Umbilical cord (tissue), 2 donors: Measurements from ENCODE around the gene SDC1. TPM values are rescaled to one million over a fixed set of nuclear protein-coding genes. Genes with fewer than 3 reads are reported as not detected.
A peak's percentile ranks its signal among the peaks of the same experiment; 100 is the strongest.

Source experiments
- DNase-seq: peaks from one replicate; pipeline ENCODE4 v3.0.0-alpha.2; 2015; ENCODE audit warnings: low spot score
- total RNA-seq: library from RNA; depleted of rRNA; stranded (reverse); fragments of >200 nt; gene quantifications from one replicate; pipeline ENCODE4 v1.2.3, GENCODE V29; 2014; ENCODE audit warnings: low replicate concordance; ENCODE audit not compliant: insufficient read depth

Gene SDC1
- total RNA-seq, 1 donor from 2014 or later, result 55.4 TPM

GRCh38 chr2:20227894-20228505, 3.1 kb upstream of the SDC1 start:
- DNase-seq, result no peak

- no peak for DNase-seq
Measured at GRCh38 chr2:20226152-20226545, 1.2 kb upstream of the SDC1 start.

- peak; percentile 87 for DNase-seq
Measured at GRCh38 chr2:20225294-20226151, 593 bp upstream of the SDC1 start.

GRCh38 chr2:20224164-20224715, 690 bp downstream of the SDC1 start:
- peak; percentile 40 for DNase-seq

- peak; percentile 68 for DNase-seq
Measured at GRCh38 chr2:20223407-20224163, 1.3 kb downstream of the SDC1 start.

GRCh38 chr2:20222769-20223406, 2.0 kb downstream of the SDC1 start:
- no peak for DNase-seq

GRCh38 chr2:20222014-20222768, 2.7 kb downstream of the SDC1 start:
- DNase-seq, result peak; percentile 57

GRCh38 chr2:20221555-20221973, 3.4 kb downstream of the SDC1 start:
- DNase-seq, result peak; percentile 57

- no peak for DNase-seq
Measured at GRCh38 chr2:20220806-20221554, 4.0 kb downstream of the SDC1 start.

GRCh38 chr2:20219763-20220380, 5.1 kb downstream of the SDC1 start:
- DNase-seq, result no peak

- DNase-seq, result no peak
Measured at GRCh38 chr2:20218331-20219320, 6.3 kb downstream of the SDC1 start.

GRCh38 chr2:20217041-20217970, 7.6 kb downstream of the SDC1 start:
- DNase-seq, result no peak

GRCh38 chr2:20216130-20217025, 8.6 kb downstream of the SDC1 start:
- DNase-seq, result no peak

GRCh38 chr2:20215183-20216040, 9.5 kb downstream of the SDC1 start:
- DNase-seq, result no peak

- DNase-seq, result no peak
Measured at GRCh38 chr2:20214566-20215182, 10.3 kb downstream of the SDC1 start.
